Naive thymus-derived CD4-positive, alpha-beta T cell (primary cell): Measurements from ENCODE around the gene LCORL. TPM values are rescaled to one million over a fixed set of nuclear protein-coding genes. Genes with fewer than 3 reads are reported as not detected.
A peak's percentile ranks its signal among the peaks of the same experiment; 100 is the strongest.

Experiments used
- ATAC-seq: fragments of 150-1000 bp; cut with Tn5 transposase; 2 replicates; pipeline ENCODE4 v1.10.0; 2021; ENCODE audit warnings: mild to moderate bottlenecking, moderate library complexity
- CTCF ChIA-PET: fragments of 350-600 bp; sonication (Branson Sonifier 250); formaldehyde crosslinking; loops from one replicate; lab custom pipeline; 2021; ENCODE audit warnings: antibody characterized with exemption; lab: Charles Lee
- POLR2A ChIA-PET: fragments of 350-600 bp; sonication (Branson Sonifier 250); formaldehyde crosslinking; loops from one replicate; lab custom pipeline; 2021; ENCODE audit warnings: antibody characterized with exemption, inconsistent platforms; lab: Charles Lee
- DNase-seq, 9 donors: peaks; one replicate each; pipeline versions ENCODE4 v3.0.0 to v3.0.0-alpha.2; 2020 to 2022; ENCODE audit warnings: mixed read lengths in 1 of 9
- H3K27ac ChIP-seq: one replicate; pipeline ENCODE4 v1.7.0; 2013; ENCODE audit warnings: mild to moderate bottlenecking, low read depth, low read length, moderate library complexity
- H3K27me3 ChIP-seq, 2 donors: one replicate each; pipeline ENCODE4 v1.7.0; 2013; ENCODE audit warnings: low read length in 2 of 2, mild to moderate bottlenecking in 2 of 2, moderate library complexity in 2 of 2; ENCODE audit not compliant: control insufficient read depth in 2 of 2, insufficient read depth in 2 of 2
- H3K36me3 ChIP-seq, 3 experiments: 1 replicate in 2 of 3; 2 replicates in 1 of 3; pipeline ENCODE4 v1.7.0; 2013; ENCODE audit warnings: low read length in 3 of 3, mild to moderate bottlenecking in 3 of 3, moderate library complexity in 1 of 3; ENCODE audit not compliant: insufficient read depth in 3 of 3, control insufficient read depth in 2 of 3
- H3K4me1 ChIP-seq, 2 donors: one replicate each; pipeline ENCODE4 v1.7.0; 2013; ENCODE audit warnings: low read length in 2 of 2, mild to moderate bottlenecking in 2 of 2, moderate library complexity in 1 of 2; ENCODE audit not compliant: control insufficient read depth in 2 of 2, insufficient read depth in 2 of 2
- H3K4me3 ChIP-seq: 2 replicates; pipeline ENCODE4 v1.7.0; 2013; ENCODE audit warnings: mild to moderate bottlenecking, low read length
- H3K9me3 ChIP-seq, 3 experiments: 1 replicate in 2 of 3; 2 replicates in 1 of 3; pipeline ENCODE4 v1.7.0; 2013; ENCODE audit warnings: low read length in 3 of 3; ENCODE audit not compliant: control insufficient read depth in 2 of 3
- H3K27ac Mint-ChIP-seq, 9 donors: one replicate each; pipeline ENCODE4 v1.8.0; 2020 to 2022; ENCODE audit warnings: mixed read lengths in 9 of 9, mild to moderate bottlenecking in 8 of 9, moderate library complexity in 5 of 9, inconsistent platforms in 2 of 9
- H3K27me3 Mint-ChIP-seq, 5 donors: one replicate each; pipeline ENCODE4 v1.8.0; 2021 to 2022; ENCODE audit warnings: mixed read lengths in 5 of 5, mild to moderate bottlenecking in 1 of 5
- H3K36me3 Mint-ChIP-seq, 5 donors: one replicate each; pipeline ENCODE4 v1.8.0; 2020 to 2022; ENCODE audit warnings: mixed read lengths in 5 of 5, mild to moderate bottlenecking in 3 of 5, inconsistent platforms in 1 of 5
- H3K4me1 Mint-ChIP-seq, 7 donors: one replicate each; pipeline ENCODE4 v1.8.0; 2020 to 2022; ENCODE audit warnings: mixed read lengths in 7 of 7, mild to moderate bottlenecking in 3 of 7, inconsistent platforms in 1 of 7
- H3K4me3 Mint-ChIP-seq, 10 donors: one replicate each; pipeline ENCODE4 v1.8.0; 2020 to 2022; ENCODE audit warnings: mild to moderate bottlenecking in 10 of 10, mixed read lengths in 10 of 10, moderate library complexity in 6 of 10, inconsistent platforms in 2 of 10
- H3K9me3 Mint-ChIP-seq, 11 donors: one replicate each; pipeline ENCODE4 v1.8.0; 2020 to 2022; ENCODE audit warnings: mixed read lengths in 11 of 11, mild to moderate bottlenecking in 4 of 11, inconsistent platforms in 1 of 11, moderate library complexity in 1 of 11
- intact Hi-C, 2 donors: fragments of 100-400 bp; cut with micrococcal nuclease; formaldehyde crosslinking; loops; one replicate each; pipeline ENCODE4 v1.15.1; 2023
- polyA plus RNA-seq, 2 donors: library from polyadenylated mRNA; unstranded; fragments of 300-500 nt; fragmentation: Illumina TruSeq; gene quantifications; one replicate each; pipeline ENCODE4 v1.2.3, GENCODE V29; 2021
- total RNA-seq, 6 experiments: library from RNA in 5 of 6; stranded (reverse) in 5 of 6; gene quantifications; 1 replicate in 5 of 6; 2 replicates in 1 of 6; pipeline ENCODE4 v1.2.3 and lab custom pipeline; 2021 to 2026

LCORL gene
- total and polyA plus RNA-seq, 7 experiments from 2014 or later, result 4.9 to 15.2 (median 11.9) TPM

GRCh38 chr4:18021470-18021719 lies 160 bp downstream of the LCORL start:
- H3K9me3 Mint-ChIP-seq, result no peaks in the 10 kb centered on the region
- ATAC-seq (no peak), DNase-seq (no peak)
- peak overlapping the region; percentile 89 to 97 (median 91) for H3K4me3 Mint-ChIP-seq
- peaks cover 13 to 32% (median 20%) of the 10 kb centered on the region in 7 donors for H3K4me1 Mint-ChIP-seq
- peaks cover 0 to 9% of the 10 kb centered on the region in 2 donors for H3K4me1 ChIP-seq
- H3K36me3 Mint-ChIP-seq, result no peaks in the 10 kb centered on the region
- POLR2A ChIA-PET, result interaction anchor here (1.8 kb wide), 1 partner anchor 211 kb away, joined by 10 read pairs; the partner anchor contains the start of genes DCAF16 and NCAPG
- peaks cover 0 to 72% (median 6%) of the 10 kb centered on the region in 5 donors for H3K27me3 Mint-ChIP-seq
- H3K9me3 ChIP-seq, result no peaks in the 10 kb centered on the region
- H3K27ac Mint-ChIP-seq, result peak overlapping the region in 7 of 9 donors; percentile 45 to 92 (median 83)
- peak overlapping the region; percentile 75 for H3K27ac ChIP-seq
- CTCF ChIA-PET, result no interaction called here
- peaks cover 0 to 11% (median 0%) of the 10 kb centered on the region in 3 experiments for H3K36me3 ChIP-seq
- intact Hi-C loops, result loop anchor here (1.0 to 10.0 kb wide), 6 partner anchors 346 to 1797 kb away; partner anchors contain the start of genes MED28 (in 1 of the 2) and TAPT1 (in 1 of the 2)
- no peaks in the 10 kb centered on the region for H3K27me3 ChIP-seq
- peak overlapping the region; percentile 94 for H3K4me3 ChIP-seq

DNA sequence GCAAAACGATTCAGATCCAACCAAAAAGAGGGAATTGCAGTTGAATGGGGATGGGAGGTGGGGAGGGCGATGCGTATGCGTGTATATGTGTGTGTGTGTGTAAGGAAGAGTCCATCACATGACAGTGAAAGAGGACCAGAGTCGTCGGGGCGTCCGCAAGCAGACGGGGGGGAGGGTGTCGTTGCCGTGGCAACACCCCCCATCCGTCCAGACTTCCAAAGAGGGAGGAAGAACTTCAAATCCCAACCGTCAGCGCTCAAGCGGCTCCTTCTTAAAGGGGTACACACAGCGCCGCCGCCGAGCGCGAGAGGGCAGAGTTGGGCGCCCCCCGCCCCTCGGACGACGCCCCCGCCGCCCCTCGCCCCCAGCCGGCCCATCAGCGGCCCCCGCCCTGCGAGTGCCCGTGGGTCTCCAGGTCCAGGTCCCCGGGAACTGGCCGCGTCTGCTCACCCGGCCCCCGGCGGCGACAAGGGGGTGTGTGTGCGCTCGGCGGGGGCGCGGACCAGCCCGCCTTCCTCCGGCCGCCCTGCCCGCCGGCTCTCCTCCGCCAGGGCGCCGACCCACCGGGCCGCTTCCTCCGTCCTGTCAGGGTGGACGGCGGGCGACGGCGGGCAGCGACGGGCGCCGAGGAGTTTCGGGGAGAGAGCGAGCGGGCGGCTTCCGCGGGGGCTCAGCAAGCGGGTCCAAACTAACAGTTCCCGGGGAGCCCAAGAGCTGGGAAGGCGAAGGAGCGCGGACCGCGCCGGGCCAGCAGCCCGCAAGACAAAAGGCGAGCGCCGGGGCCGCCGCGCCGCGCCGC lies 685 bp downstream of the LCORL start:
- Histone ChIP-seq H3K27me3 (no peaks in the 10 kb centered on the region), H3K27ac (peak overlapping the region; percentile 75), H3K4me1 (peaks cover 0 to 9% of the 10 kb centered on the region in 2 donors), H3K9me3 (no peaks in the 10 kb centered on the region), H3K4me3 (peak overlapping the region; percentile 94), H3K36me3 (peaks cover 0 to 11% (median 0%) of the 10 kb centered on the region in 3 experiments)
- CTCF ChIA-PET, result no interaction called here
- no peak for ATAC-seq
- Mint-ChIP-seq H3K27ac (peak overlapping the region; percentile 80 to 92 (median 88)), H3K9me3 (no peaks in the 10 kb centered on the region), H3K36me3 (no peaks in the 10 kb centered on the region), H3K4me3 (peak overlapping the region; percentile 91 to 98 (median 94)), H3K4me1 (peaks cover 17 to 32% (median 23%) of the 10 kb centered on the region in 7 donors), H3K27me3 (peaks cover 0 to 68% (median 6%) of the 10 kb centered on the region in 5 donors)
- POLR2A ChIA-PET, result no interaction called here
- DNase-seq, result peak in 7 of 9 donors; percentile 15 to 50 (median 31)
- intact Hi-C loops, result loop anchor here (1.0 to 10.0 kb wide), 6 partner anchors 346 to 1796 kb away; partner anchors contain the start of genes MED28 (in 1 of the 2) and TAPT1 (in 1 of the 2)

DNA sequence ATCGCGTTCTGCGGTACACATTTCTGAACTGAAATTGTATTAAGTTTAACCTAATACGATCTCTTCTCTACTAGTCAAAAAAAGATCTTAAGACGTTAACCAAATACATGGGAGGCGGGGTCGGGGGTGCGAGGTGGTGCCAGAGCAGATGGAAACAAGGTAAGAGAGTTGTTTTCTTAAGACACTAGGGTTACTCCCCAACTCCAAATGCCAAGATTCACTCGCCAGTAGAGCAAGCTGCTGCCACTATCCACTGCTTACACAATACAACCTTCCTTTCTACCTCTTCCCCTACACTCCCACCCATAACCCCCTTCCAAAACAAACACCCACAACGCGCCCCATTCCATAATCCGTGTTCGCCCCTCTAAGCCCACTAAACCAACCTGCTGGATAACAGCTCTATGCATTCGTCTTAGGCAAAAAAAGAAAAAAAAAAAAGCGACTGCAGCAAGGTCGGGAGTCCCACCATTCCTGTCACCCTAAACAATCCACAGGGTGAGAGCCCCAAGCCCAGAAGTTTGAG lies 1.3 kb downstream of the LCORL start:
- H3K27me3 ChIP-seq, result no peaks in the 10 kb centered on the region
- Mint-ChIP-seq H3K27me3 (peaks cover 0 to 64% (median 5%) of the 10 kb centered on the region in 5 donors), H3K4me3 (peak overlapping the region; percentile 90 to 98 (median 94)), H3K36me3 (no peaks in the 10 kb centered on the region), H3K27ac (peak overlapping the region; percentile 80 to 89 (median 86)), H3K9me3 (no peaks in the 10 kb centered on the region), H3K4me1 (peaks cover 18 to 33% (median 27%) of the 10 kb centered on the region in 7 donors)
- ChIA-PET POLR2A (no interaction called here), CTCF (no interaction called here)
- intact Hi-C loops, result loop anchor here (2.0 to 10.0 kb wide), 5 partner anchors 347 to 1795 kb away; partner anchors contain the start of gene TAPT1 (in 1 of the 2)
- peak overlapping the region; percentile 75 for H3K27ac ChIP-seq
- ATAC-seq (no peak), DNase-seq (peak in 6 of 9 donors; percentile 7 to 28 (median 19))
- no peaks in the 10 kb centered on the region for H3K9me3 ChIP-seq
- H3K4me1 ChIP-seq, result peaks cover 0 to 9% of the 10 kb centered on the region in 2 donors
- H3K36me3 ChIP-seq, result peaks cover 0 to 11% (median 0%) of the 10 kb centered on the region in 3 experiments
- H3K4me3 ChIP-seq, result peak overlapping the region; percentile 66

- H3K36me3 Mint-ChIP-seq, result no peaks in the 10 kb centered on the region
- ChIA-PET CTCF (interaction anchor here (1.0 kb wide), 1 partner anchor 10 kb away, joined by 3 read pairs; no protein-coding TSS in a partner anchor), POLR2A (no interaction called here)
- Histone ChIP-seq H3K9me3 (no peaks in the 10 kb centered on the region), H3K27me3 (no peaks in the 10 kb centered on the region), H3K27ac (no peak overlapping the region), H3K4me1 (peaks cover 0 to 3% of the 10 kb centered on the region in 2 donors), H3K36me3 (no peaks in the 10 kb centered on the region), H3K4me3 (no peak overlapping the region)
- H3K9me3 Mint-ChIP-seq, result peaks cover 0 to under 1% (median 0%) of the 10 kb centered on the region in 11 donors
- H3K27me3 Mint-ChIP-seq, result peaks cover 0 to 24% (median 0%) of the 10 kb centered on the region in 5 donors
- peaks cover 0 to 60% (median 54%) of the 10 kb centered on the region in 7 donors for H3K4me1 Mint-ChIP-seq
- ATAC-seq (no peak), DNase-seq (no peak)
- no peak overlapping the region for H3K27ac Mint-ChIP-seq
- intact Hi-C loops, result no loop called here
- no peak overlapping the region for H3K4me3 Mint-ChIP-seq
These were observed 7.3 kb downstream of the LCORL start for GRCh38 chr4:18014269-18014668.

GRCh38 chr4:18012807-18013462 lies 8.6 kb downstream of the LCORL start:
- Mint-ChIP-seq H3K4me3 (no peak overlapping the region), H3K27ac (no peak overlapping the region), H3K4me1 (peaks cover 0 to 67% (median 55%) of the 10 kb centered on the region in 7 donors), H3K9me3 (peaks cover 0 to 3% (median 0%) of the 10 kb centered on the region in 11 donors), H3K36me3 (peaks cover 0 to 4% (median 0%) of the 10 kb centered on the region in 5 donors), H3K27me3 (peaks cover 0 to 19% (median 0%) of the 10 kb centered on the region in 5 donors)
- CTCF ChIA-PET, result interaction anchor here (0.7 kb wide), 1 partner anchor 10 kb away, joined by 5 read pairs; no protein-coding TSS in a partner anchor
- no peaks in the 10 kb centered on the region for H3K27me3 ChIP-seq
- no peak for DNase-seq
- peaks cover 0 to 3% of the 10 kb centered on the region in 2 donors for H3K4me1 ChIP-seq
- no peaks in the 10 kb centered on the region for H3K36me3 ChIP-seq
- POLR2A ChIA-PET, result no interaction called here
- H3K9me3 ChIP-seq, result no peaks in the 10 kb centered on the region
- no peak for ATAC-seq
- no peak overlapping the region for H3K27ac ChIP-seq
- no peak overlapping the region for H3K4me3 ChIP-seq
- intact Hi-C loops, result no loop called here

- Mint-ChIP-seq H3K27me3 (peaks cover 0 to 13% (median 0%) of the 10 kb centered on the region in 5 donors), H3K4me3 (peak overlapping the region in 1 of 10 donors; percentile 11), H3K4me1 (peaks cover 0 to 69% (median 50%) of the 10 kb centered on the region in 7 donors), H3K27ac (no peak overlapping the region), H3K9me3 (peaks cover 0 to 3% (median 0%) of the 10 kb centered on the region in 11 donors), H3K36me3 (peaks cover 0 to 4% (median 2%) of the 10 kb centered on the region in 5 donors)
- DNase-seq, result no peak
- H3K4me3 ChIP-seq, result no peak overlapping the region
- POLR2A ChIA-PET, result no interaction called here
- no peak for ATAC-seq
- CTCF ChIA-PET, result interaction anchor here (0.7 kb wide), 1 partner anchor 10 kb away, joined by 5 read pairs; no protein-coding TSS in a partner anchor
- no peaks in the 10 kb centered on the region for H3K9me3 ChIP-seq
- no peaks in the 10 kb centered on the region for H3K36me3 ChIP-seq
- no peaks in the 10 kb centered on the region for H3K27me3 ChIP-seq
- intact Hi-C loops, result no loop called here
- no peak overlapping the region for H3K27ac ChIP-seq
- H3K4me1 ChIP-seq, result peaks cover 0 to 3% of the 10 kb centered on the region in 2 donors
These were observed 9.3 kb downstream of the LCORL start for GRCh38 chr4:18012134-18012806.
